NCI-H69 (cell line): ENCODE data around the gene MAEL.

ENCODE experiments used
- DNase-seq: peaks from one replicate; lab custom pipeline; 2025; lab: John Stamatoyannopoulos, UW

The MAEL gene

GRCh38 chr1:167056529-167057231 is 67.6 kb downstream of the MAEL start:
- DNase-seq = peak; percentile 77

- peak; percentile 78 for DNase-seq
Observed at GRCh38 chr1:167057241-167057688, 68.2 kb downstream of the MAEL start.

- DNase-seq = peak; percentile 69
Observed at GRCh38 chr1:167059045-167059808, 70.1 kb downstream of the MAEL start.

GRCh38 chr1:167059809-167060107 is 70.7 kb downstream of the MAEL start:
- no peak for DNase-seq

GRCh38 chr1:167060141-167061072 is 71.3 kb downstream of the MAEL start:
- peak; percentile 33 for DNase-seq

- DNase-seq = no peak
Observed at GRCh38 chr1:167061073-167061464, 72.0 kb downstream of the MAEL start.

- DNase-seq = no peak
Observed at GRCh38 chr1:167064621-167065020, 75.5 kb downstream of the MAEL start.

GRCh38 chr1:167065471-167065870 is 76.4 kb downstream of the MAEL start:
- DNase-seq = peak; percentile 63

GRCh38 chr1:167066333-167067122 is 77.4 kb downstream of the MAEL start:
- DNase-seq = peak; percentile 87

- no peak for DNase-seq
Observed at GRCh38 chr1:167067904-167068303, 78.8 kb downstream of the MAEL start.

GRCh38 chr1:167068761-167069160 is 79.7 kb downstream of the MAEL start:
- no peak for DNase-seq

- DNase-seq = no peak
Observed at GRCh38 chr1:167071286-167071685, 82.2 kb downstream of the MAEL start.
